Coronary artery (tissue), 2 donors: ENCODE results near the gene RAB11FIP5.
A peak's percentile ranks its signal among the peaks of the same experiment; 100 is the strongest.

Experiments
- DNase-seq: peaks from one replicate; pipeline ENCODE4 v3.0.0-alpha.2; 2017; ENCODE audit warnings: low spot score
- H3K27ac ChIP-seq, 2 donors: fragments of 200-600 bp; sonication (generic); one replicate each; pipeline ENCODE4 v1.5.1; 2016 to 2019
- H3K4me3 ChIP-seq: fragments of 200-600 bp; sonication (generic); 2 replicates; pipeline ENCODE4 v1.5.1; 2016; ENCODE audit warnings: mild to moderate bottlenecking, moderate library complexity
- CTCF ChIP-seq: fragments of 200-600 bp; sonication (generic); IDR thresholded peaks from one replicate; pipeline ENCODE4 v1.5.1; 2019; ENCODE audit warnings: antibody characterized with exemption

The RAB11FIP5 gene

GRCh38 chr2:73110168-73111072 lies 2.3 kb downstream of the RAB11FIP5 start:
- peak overlapping the region; percentile 85 for H3K4me3 ChIP-seq
- H3K27ac ChIP-seq: peak overlapping the region in 1 of 2 donors; percentile 92
- peak; percentile 41 for DNase-seq
- no peak for TF ChIP-seq CTCF

GRCh38 chr2:73109431-73110167 lies 3.1 kb downstream of the RAB11FIP5 start:
- Histone ChIP-seq H3K27ac (peak overlapping the region in 1 of 2 donors; percentile 30), H3K4me3 (no peak overlapping the region)
- peak; percentile 47 for DNase-seq
- TF ChIP-seq CTCF: no peak

- TF ChIP-seq CTCF: no peak
- peak; percentile 68 for DNase-seq
- peak overlapping the region; percentile 20 for H3K4me3 ChIP-seq
- peak overlapping the region in 1 of 2 donors; percentile 46 for H3K27ac ChIP-seq
Observed at GRCh38 chr2:73107211-73107926, 5.4 kb downstream of the RAB11FIP5 start.

- H3K4me3 ChIP-seq: no peak overlapping the region
- TF ChIP-seq CTCF: no peak
- no peak overlapping the region for H3K27ac ChIP-seq
- DNase-seq: peak; percentile 57
Observed at GRCh38 chr2:73106791-73107190, 6.0 kb downstream of the RAB11FIP5 start.

GRCh38 chr2:73105511-73105971 lies 7.2 kb downstream of the RAB11FIP5 start:
- Histone ChIP-seq H3K27ac (no peak overlapping the region), H3K4me3 (no peak overlapping the region)
- DNase-seq: peak; percentile 58
- TF ChIP-seq CTCF: no peak

GRCh38 chr2:73104933-73105332 lies 7.8 kb downstream of the RAB11FIP5 start:
- DNase-seq: peak; percentile 52
- TF ChIP-seq CTCF: no peak
- Histone ChIP-seq H3K4me3 (no peak overlapping the region), H3K27ac (no peak overlapping the region)
